GM18861 (cell line): ENCODE data around the gene APOA5.
"Not testable (repeated sequence)": the region's sequence is repeated elsewhere in the genome, so short reads cannot be mapped to it uniquely, and the experiment has no call there.

ENCODE experiments used
- ATAC-seq: cut with Tn5 transposase; IDR thresholded peaks from one replicate; pipeline ENCODE4 v1.9.1; 2021; ENCODE audit not compliant: unreplicated experiment

Gene APOA5

DNA sequence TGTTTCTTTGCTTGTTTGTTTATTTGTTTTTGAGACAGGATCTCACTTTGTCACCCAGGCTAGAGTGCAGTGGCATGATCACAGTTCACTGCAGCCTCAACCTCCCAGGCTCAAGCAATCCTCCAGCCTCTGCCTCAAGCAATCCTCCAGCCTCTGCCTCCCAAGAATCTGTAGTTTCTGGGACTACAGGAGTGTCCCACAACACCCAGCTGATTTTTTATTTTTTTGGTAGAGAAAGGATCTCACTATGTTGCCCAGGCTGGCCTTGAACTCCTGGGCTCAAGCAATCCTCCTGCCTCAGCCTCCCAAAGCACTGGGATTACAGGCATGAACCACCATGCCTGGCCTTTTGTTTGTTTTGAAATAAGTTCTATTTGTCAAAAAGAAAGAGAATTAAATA is 10.0 kb upstream of the APOA5 start:
- not testable (repeated sequence) for ATAC-seq

GRCh38 chr11:116800610-116801009 is 8.9 kb upstream of the APOA5 start:
- no peak for ATAC-seq

DNA sequence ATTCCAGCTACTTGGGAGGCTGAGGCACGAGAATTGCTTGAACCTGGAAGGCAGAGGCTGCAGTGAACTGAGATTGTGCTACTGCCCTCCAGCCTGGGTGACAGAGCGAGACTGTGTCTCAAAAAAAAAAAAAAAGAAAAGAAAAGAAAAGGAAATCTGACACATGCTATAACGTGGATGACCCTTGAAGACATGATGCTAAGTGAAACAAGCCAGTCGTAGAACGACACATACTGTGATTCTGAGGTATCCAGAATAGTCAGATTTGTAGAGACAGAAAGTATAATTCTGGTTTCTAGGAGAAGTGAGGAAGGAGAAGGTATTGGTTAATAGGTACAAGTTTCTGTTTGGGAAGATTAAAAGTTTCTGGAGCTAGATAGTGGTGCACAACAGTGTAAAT is 6.7 kb upstream of the APOA5 start:
- ATAC-seq: no peak

- no peak for ATAC-seq
Measured at GRCh38 chr11:116797816-116798215, 6.1 kb upstream of the APOA5 start.

DNA sequence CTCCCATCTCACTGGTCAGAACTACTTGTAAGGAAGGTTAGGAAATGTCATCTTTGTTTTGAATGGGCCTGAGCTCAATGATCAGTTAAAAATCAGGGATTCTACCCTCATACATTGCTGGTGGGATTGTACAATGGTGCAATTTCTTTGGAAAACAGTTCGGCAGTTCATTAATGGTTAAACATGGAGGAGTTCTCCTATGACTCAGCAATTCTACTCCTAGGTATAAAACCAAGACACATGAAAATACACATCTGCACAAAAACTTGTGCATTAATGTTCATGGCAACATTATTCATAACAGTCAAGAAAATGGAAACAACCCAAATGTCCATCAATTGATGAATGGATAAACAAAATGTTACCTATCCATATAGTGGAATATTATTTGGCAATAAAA is 4.9 kb upstream of the APOA5 start:
- ATAC-seq: no peak

- ATAC-seq: no peak
Measured at GRCh38 chr11:116794851-116795250, 3.2 kb upstream of the APOA5 start.

DNA sequence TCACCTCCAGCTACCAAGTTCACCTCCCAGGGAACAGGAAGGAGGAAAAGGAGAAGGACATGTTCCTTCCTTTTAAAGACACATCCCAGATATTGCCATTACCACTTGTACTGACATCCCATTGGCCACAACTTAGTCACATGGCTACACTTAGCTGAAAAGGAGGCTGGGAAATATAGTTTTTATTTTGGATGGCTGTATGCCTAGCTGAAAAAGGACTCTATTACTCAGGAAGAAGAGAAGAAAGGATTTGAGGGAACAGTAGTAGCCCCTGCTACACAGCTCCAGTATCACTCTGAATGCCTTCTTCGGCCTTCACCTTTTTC is 2.1 kb upstream of the APOA5 start:
- ATAC-seq: no peak

DNA sequence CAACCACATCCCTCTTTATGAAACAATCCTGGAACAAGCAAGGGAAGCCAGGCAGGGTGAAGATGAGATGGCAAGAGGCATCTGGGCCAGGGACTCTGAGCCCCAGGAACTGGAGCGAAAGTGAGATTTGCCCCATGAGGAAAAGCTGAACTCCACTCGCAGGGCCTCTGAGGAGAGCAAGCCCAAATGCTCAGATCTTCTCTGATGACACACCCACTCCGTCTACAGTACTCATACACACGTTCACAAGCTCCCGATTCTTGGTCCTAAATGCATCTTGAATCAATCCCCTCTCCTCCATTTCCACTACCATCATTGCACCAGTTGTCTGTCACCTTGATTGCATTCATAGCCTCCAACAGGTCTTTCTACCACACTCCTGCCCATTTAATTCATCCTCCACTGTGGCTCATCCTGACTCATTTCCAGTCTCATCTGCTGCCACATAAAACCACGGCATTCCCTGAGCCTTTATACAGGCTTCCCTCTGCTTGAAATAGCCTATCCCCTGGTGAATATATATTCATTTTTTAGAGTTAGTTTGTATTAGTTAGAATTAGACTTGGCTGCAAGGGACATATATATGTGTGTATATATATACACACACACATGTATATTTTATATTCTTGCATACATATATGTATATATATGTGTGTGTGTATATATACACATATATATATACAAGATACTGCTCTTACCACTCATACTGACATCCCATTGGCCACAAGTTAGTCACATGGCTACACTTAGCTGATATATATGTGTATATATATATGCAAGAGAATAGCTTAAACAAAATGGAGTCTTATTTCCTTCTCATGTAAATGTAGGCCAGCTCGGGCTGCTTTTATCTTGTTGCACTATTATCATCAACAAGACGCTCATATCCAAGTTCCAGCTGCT is 1.4 kb upstream of the APOA5 start:
- ATAC-seq: no peak

DNA sequence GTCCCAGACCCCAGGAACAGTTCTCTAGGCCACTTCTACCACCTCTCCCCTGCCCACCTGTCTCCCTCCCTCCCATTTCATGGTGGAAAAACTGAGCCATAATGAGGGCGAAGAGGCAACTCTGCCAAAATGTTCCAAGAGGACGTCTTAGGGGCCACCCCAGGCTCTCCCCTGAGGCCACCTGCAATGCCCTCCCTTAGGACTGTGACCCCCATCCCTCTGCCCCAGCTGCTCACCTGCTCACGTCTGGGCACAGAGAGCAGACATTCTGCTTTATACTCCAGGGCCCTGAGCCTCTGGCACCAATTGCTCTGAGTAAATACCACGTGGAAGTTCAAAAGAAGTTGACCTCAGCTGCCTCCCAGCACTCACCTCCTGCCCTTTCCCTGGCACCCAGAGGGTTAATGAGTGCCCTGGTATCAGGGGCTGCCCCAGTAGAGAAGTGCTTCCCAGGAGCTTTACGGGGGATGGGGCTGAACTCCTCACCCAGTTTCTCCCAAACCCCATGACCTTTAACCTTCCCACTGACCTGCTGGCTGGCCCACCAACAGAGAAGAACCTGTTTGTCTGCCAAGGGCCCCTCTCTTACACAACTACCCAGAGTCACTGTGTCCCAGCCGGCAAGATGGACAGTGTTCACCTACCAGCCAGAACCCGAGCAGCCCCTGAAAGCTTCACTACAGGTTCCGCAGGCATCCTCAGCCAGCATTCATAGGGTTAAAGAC is 627 bp upstream of the APOA5 start:
- ATAC-seq: no peak

DNA sequence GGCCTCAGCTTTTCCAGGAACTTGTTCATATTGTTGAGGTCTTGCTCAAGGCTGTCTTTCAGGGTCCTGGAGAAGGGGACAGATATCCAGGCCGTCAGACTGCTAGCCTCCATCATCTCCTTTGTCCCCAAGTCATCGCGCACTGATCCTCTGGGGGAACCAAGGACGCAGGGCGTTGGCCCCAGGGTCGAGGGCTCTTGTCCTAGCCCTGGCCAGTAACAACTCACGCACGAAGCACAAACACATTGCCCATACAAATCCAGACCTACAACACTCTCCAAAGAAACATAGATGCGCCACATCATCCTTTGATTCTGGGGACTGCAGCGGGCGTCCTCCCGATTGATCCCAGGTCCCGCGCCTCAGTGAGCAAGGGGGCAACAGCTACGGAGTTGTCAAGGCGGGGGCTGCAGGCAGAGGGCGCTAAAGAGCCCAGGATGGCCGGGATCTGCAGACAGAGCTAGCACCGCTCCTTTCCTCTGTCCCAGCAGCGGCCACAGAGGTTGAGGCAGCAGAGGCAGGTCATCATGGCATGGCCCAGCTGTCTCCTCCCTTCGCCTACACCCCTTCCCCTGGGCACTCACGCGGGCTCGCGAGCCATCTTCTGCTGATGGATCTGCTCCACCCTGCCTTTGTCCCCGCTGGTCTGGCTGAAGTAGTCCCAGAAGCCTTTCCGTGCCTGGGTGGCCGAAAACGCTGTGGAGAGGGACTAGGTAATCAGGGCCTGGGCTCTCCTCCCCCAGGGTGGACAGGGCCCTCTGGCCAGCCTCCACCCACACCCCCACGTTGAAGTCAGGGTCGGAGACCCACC is 472 bp downstream of the APOA5 start:
- no peak for ATAC-seq

- no peak for ATAC-seq
Measured at GRCh38 chr11:116790167-116791001, 1.3 kb downstream of the APOA5 start.

DNA sequence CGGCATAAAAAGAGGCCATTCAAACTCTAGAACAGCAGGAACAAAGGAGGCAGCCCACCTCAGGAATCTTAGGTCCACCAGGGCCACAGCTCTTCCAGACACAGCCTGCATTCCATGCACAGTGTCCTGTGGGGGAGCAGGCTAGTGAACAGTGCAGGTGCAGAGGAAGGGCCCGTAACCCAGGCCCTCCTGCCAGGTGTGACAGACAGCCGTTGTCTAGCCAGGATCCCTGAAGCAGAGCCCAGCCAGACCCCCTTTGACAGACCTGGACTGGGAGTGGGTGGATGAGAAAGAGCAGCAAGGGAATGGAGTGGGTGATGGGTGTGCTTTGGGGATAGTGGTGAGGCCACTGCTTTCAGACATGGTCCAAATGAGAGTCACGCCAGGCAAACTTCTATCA is 2.7 kb downstream of the APOA5 start:
- ATAC-seq: no peak

DNA sequence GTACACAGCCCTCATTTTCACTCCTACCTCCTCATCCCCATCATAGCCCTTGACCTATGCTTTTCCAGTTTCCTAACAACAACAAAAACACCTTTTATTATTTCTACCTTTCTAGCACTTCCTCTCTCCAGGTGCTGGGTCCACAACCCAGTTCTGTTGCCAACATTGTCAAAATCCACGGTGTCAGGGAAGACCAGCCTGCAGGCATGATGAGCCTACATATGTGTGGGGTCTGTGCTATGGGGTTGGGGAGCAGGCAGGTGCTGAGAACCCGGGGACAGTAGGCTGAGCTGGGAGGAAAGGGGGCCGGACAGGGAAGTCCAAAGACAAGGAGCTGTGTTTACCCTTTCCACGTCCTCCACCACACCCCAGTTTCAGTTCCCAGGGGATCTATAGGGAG is 3.1 kb downstream of the APOA5 start:
- no peak for ATAC-seq

GRCh38 chr11:116787786-116788486 is 3.7 kb downstream of the APOA5 start, which contains the start of gene ZPR1:
Gene ZPR1, minus strand, starts transcription at chr11:116788023. Its CDS starts 33 bp downstream, at chr11:116787990.
- ATAC-seq: peak; percentile 66

GRCh38 chr11:116787436-116787785 is 4.3 kb downstream of the APOA5 start:
- ATAC-seq: no peak

DNA sequence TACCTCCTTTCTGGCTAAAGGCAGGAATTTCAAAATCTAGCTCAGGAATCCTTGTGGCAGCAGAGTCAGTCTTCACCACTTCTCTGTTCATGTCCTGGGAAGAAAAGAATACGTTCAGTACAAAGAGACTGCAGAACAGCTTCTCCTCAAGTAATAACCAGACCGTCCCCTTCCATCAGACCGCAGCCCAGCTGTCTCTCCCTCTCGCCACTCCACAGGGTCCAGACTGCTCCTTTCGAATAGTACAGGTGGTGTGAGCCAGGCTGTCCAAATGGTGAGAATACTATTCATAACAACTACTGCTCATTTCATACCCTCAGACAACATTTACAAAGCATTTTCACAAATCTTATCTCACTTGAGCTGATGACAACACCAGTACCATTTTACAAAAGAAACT is 4.7 kb downstream of the APOA5 start:
- no peak for ATAC-seq

DNA sequence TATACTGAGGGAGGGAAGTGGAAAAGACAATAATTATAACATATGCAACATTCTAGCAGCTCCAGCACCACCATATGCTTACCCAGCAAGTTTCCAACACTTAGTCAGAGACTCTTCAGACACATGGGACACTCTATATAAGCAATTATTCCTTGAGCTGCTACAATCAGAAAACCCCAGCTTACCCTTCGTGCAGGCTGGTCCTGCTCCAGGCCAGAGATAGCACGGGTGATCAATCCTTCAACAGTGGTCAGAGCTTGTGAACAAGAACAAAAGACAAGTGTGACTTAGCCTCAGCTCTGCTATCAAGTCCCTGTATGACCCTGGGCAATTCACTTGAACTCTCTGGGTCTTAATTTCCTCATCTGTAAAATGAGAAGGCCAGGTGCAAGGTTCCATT is 5.4 kb downstream of the APOA5 start:
- ATAC-seq: no peak

GRCh38 chr11:116782728-116783127 is 9.0 kb downstream of the APOA5 start:
- no peak for ATAC-seq

DNA sequence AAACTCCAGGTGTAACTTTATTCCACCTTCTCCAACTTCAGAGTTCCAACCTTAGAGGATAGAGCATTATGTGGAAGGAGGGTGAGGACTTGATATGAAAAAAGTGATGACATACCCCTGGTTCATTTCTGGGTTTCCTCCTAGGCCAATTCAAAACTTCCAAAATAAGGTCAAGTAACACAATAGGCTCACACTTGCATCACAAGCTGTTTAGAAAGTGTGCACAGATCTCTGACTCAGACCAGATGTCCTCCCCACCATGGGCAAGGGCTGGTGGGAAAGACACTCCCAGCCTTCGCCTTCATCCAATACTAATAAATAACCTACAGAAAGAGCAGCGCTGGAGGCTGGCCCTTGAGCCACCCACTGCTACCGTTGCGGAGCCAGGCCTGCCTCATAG is 13.1 kb downstream of the APOA5 start:
- no peak for ATAC-seq

GRCh38 chr11:116777056-116777455 is 14.6 kb downstream of the APOA5 start:
- no peak for ATAC-seq
